Natural killer cell (primary cell): ENCODE results near the gene ZNF280D. TPM values are rescaled to one million over a fixed set of nuclear protein-coding genes. Genes with fewer than 3 reads are reported as not detected.

ENCODE experiments used
- ATAC-seq, 3 donors: fragments of 150-1000 bp in 2 of 3; fragments of 200-7000 bp in 1 of 3; cut with Tn5 transposase; 1 replicate in 1 of 3; 2 replicates in 2 of 3; pipeline ENCODE4 v1.10.0; 2021; ENCODE audit warnings: mild to moderate bottlenecking in 2 of 3, moderate library complexity in 2 of 3
- DNase-seq, 2 donors: peaks; one replicate each; pipeline versions ENCODE4 v3.0.0 to v3.0.0-alpha.2; 2013 to 2021; ENCODE audit warnings: mixed read lengths in 1 of 2
- H3K27ac ChIP-seq: one replicate; pipeline ENCODE4 v1.5.1; 2013; ENCODE audit warnings: mild to moderate bottlenecking, low read length
- H3K27me3 ChIP-seq: one replicate; pipeline ENCODE4 v1.6.1; 2013; ENCODE audit warnings: low read length; ENCODE audit not compliant: control insufficient read depth, insufficient read depth
- H3K36me3 ChIP-seq: one replicate; pipeline ENCODE4 v1.6.1; 2013; ENCODE audit warnings: low read length; ENCODE audit not compliant: control insufficient read depth, insufficient read depth
- H3K4me1 ChIP-seq: one replicate; pipeline ENCODE4 v1.6.1; 2013; ENCODE audit warnings: low read length; ENCODE audit not compliant: control insufficient read depth, insufficient read depth
- H3K4me3 ChIP-seq: one replicate; pipeline ENCODE4 v1.5.1; 2013; ENCODE audit warnings: low read length
- H3K9me3 ChIP-seq: one replicate; pipeline ENCODE4 v1.6.1; 2013; ENCODE audit warnings: low read length; ENCODE audit not compliant: control insufficient read depth, insufficient read depth
- H3K27ac Mint-ChIP-seq, 2 donors: one replicate each; pipeline ENCODE4 v1.8.0; 2022; ENCODE audit warnings: mild to moderate bottlenecking in 2 of 2, mixed read lengths in 2 of 2, moderate library complexity in 1 of 2
- H3K27me3 Mint-ChIP-seq, 2 donors: one replicate each; pipeline ENCODE4 v1.8.0; 2022; ENCODE audit warnings: low read depth in 2 of 2, mixed read lengths in 2 of 2
- H3K36me3 Mint-ChIP-seq: one replicate; pipeline ENCODE4 v1.8.0; 2022; ENCODE audit warnings: mixed read lengths
- H3K4me1 Mint-ChIP-seq, 2 donors: one replicate each; pipeline ENCODE4 v1.8.0; 2022; ENCODE audit warnings: mixed read lengths in 2 of 2
- H3K4me3 Mint-ChIP-seq: one replicate; pipeline ENCODE4 v1.8.0; 2022; ENCODE audit warnings: mild to moderate bottlenecking, moderate library complexity, mixed read lengths
- H3K9me3 Mint-ChIP-seq, 2 donors: one replicate each; pipeline ENCODE4 v1.8.0; 2022; ENCODE audit warnings: mixed read lengths in 2 of 2
- WGBS: methylation state at CpG from one replicate; pipeline ENCODE4 v1.1.7; 2013; ENCODE audit warnings: missing lambda C conversion rate; ENCODE audit not compliant: insufficient coverage; 5-methylcytosine and 5-hydroxymethylcytosine counted together
- intact Hi-C: fragments of 100-400 bp; cut with micrococcal nuclease; formaldehyde crosslinking; loops from one replicate; pipeline ENCODE4 v1.14.2; 2022
- total RNA-seq, 4 donors: library from RNA; stranded (reverse); fragments of 120-200 nt in 1 of 4; gene quantifications; one replicate each; pipeline versions ENCODE4 v1.2.3 to v1.2.4, GENCODE V29; 2013 to 2022
- TF ChIP-seq, protein P1 (sequence below): fragments of 200-600 bp; IDR thresholded peaks from one replicate; pipeline ENCODE4 v1.8.0; 2022; ENCODE audit warnings: antibody characterized with exemption

The ZNF280D gene
- total RNA-seq, 3 donors from 2014 or later (not counting 1 experiment from before 2014, with no cell fraction given): 35.6 to 39.6 (median 35.9) TPM

- Mint-ChIP-seq H3K4me1 (no peaks in the 10 kb centered on the region), H3K27ac (no peak overlapping the region), H3K36me3 (no peaks in the 10 kb centered on the region), H3K9me3 (no peaks in the 10 kb centered on the region), H3K4me3 (no peak overlapping the region), H3K27me3 (no peaks in the 10 kb centered on the region)
- no peak overlapping the region for H3K4me3 ChIP-seq
- no peak for DNase-seq
- no peaks in the 10 kb centered on the region for H3K9me3 ChIP-seq
- peaks cover 8% of the 10 kb centered on the region for H3K36me3 ChIP-seq
- no peaks in the 10 kb centered on the region for H3K4me1 ChIP-seq
- 100% methylated on average over 2 of the region's 2 CpGs for WGBS
- intact Hi-C loops: no loop called here
- no peak for ATAC-seq
- TF ChIP-seq, protein P1, sequence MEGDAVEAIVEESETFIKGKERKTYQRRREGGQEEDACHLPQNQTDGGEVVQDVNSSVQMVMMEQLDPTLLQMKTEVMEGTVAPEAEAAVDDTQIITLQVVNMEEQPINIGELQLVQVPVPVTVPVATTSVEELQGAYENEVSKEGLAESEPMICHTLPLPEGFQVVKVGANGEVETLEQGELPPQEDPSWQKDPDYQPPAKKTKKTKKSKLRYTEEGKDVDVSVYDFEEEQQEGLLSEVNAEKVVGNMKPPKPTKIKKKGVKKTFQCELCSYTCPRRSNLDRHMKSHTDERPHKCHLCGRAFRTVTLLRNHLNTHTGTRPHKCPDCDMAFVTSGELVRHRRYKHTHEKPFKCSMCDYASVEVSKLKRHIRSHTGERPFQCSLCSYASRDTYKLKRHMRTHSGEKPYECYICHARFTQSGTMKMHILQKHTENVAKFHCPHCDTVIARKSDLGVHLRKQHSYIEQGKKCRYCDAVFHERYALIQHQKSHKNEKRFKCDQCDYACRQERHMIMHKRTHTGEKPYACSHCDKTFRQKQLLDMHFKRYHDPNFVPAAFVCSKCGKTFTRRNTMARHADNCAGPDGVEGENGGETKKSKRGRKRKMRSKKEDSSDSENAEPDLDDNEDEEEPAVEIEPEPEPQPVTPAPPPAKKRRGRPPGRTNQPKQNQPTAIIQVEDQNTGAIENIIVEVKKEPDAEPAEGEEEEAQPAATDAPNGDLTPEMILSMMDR: no peak
- no peak overlapping the region for H3K27ac ChIP-seq
- no peaks in the 10 kb centered on the region for H3K27me3 ChIP-seq
Observed at GRCh38 chr15:56628893-56629532, 104.3 kb downstream of the ZNF280D start.

GRCh38 chr15:56619887-56620286, 113.4 kb downstream of the ZNF280D start:
- Histone ChIP-seq H3K36me3 (no peaks in the 10 kb centered on the region), H3K9me3 (no peaks in the 10 kb centered on the region), H3K4me1 (no peaks in the 10 kb centered on the region), H3K4me3 (no peak overlapping the region), H3K27ac (no peak overlapping the region), H3K27me3 (no peaks in the 10 kb centered on the region)
- no peak for DNase-seq
- H3K27me3 Mint-ChIP-seq: no peaks in the 10 kb centered on the region
- no peaks in the 10 kb centered on the region for H3K36me3 Mint-ChIP-seq
- no peak overlapping the region for H3K4me3 Mint-ChIP-seq
- H3K9me3 Mint-ChIP-seq: peaks cover 0 to 4% of the 10 kb centered on the region in 2 donors
- TF ChIP-seq, protein P1: no peak
- intact Hi-C loops: no loop called here
- H3K27ac Mint-ChIP-seq: no peak overlapping the region
- H3K4me1 Mint-ChIP-seq: no peaks in the 10 kb centered on the region
- WGBS: 60% methylated on average over 2 of the region's 2 CpGs
- ATAC-seq: no peak

DNA sequence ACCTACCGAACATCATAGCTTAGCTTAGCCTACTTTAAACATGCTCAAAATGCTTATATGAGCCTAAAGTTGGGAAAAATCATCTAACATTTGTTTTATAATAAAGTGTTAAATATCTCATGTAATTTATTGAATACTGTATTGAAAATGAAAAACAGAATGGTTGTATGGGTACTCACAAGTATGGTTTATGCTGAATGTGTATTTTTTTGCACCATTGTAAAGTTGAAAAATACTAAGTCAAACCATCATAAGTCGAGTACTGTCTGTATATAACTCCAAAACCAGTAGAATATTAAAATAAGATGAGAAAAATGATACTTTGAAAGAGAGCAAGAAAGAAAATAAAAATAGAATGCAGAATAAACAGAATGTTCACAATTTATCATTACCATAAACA, 115.7 kb downstream of the ZNF280D start:
- DNase-seq: no peak
- no peaks in the 10 kb centered on the region for H3K9me3 ChIP-seq
- no peak overlapping the region for H3K27ac ChIP-seq
- no peaks in the 10 kb centered on the region for H3K27me3 ChIP-seq
- ATAC-seq: no peak
- TF ChIP-seq, protein P1: no peak
- H3K4me1 ChIP-seq: peaks cover 3% of the 10 kb centered on the region
- Mint-ChIP-seq H3K4me3 (no peak overlapping the region), H3K36me3 (no peaks in the 10 kb centered on the region), H3K27ac (no peak overlapping the region), H3K4me1 (peaks cover 0 to 4% of the 10 kb centered on the region in 2 donors), H3K9me3 (peaks cover 0 to 4% of the 10 kb centered on the region in 2 donors), H3K27me3 (peaks cover 3 to 12% of the 10 kb centered on the region in 2 donors)
- H3K36me3 ChIP-seq: no peaks in the 10 kb centered on the region
- intact Hi-C loops: no loop called here
- no CpG with 5 or more reads among the region's 2 CpGs for WGBS
- H3K4me3 ChIP-seq: no peak overlapping the region

DNA sequence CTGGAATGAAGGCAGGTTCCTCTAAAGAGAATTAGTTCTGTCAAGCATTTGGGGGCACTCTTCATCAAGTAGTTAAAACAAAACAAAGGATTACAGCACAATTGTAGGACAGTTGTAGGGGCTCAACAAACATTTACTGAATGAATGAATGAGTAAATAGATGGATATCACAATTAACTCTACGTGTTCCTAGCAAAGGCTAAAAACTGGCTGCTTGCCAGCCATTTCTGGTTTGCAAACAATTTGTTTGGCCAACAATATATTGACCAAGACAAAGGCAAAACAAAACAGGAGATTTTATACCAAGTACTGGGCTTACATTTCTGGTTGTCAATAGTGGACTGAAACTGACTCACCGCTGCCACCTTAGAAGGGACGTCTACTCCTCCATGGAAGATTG, 116.8 kb downstream of the ZNF280D start:
- 84% methylated on average over 3 of the region's 3 CpGs for WGBS
- TF ChIP-seq, protein P1: no peak
- Histone ChIP-seq H3K4me1 (peaks cover 3% of the 10 kb centered on the region), H3K27ac (no peak overlapping the region), H3K4me3 (no peak overlapping the region), H3K36me3 (no peaks in the 10 kb centered on the region), H3K9me3 (no peaks in the 10 kb centered on the region), H3K27me3 (no peaks in the 10 kb centered on the region)
- Mint-ChIP-seq H3K9me3 (peaks cover 0 to 4% of the 10 kb centered on the region in 2 donors), H3K4me3 (no peak overlapping the region), H3K4me1 (peaks cover 0 to 4% of the 10 kb centered on the region in 2 donors), H3K36me3 (no peaks in the 10 kb centered on the region), H3K27me3 (peaks cover 3 to 12% of the 10 kb centered on the region in 2 donors), H3K27ac (no peak overlapping the region)
- no peak for DNase-seq
- ATAC-seq: no peak
- intact Hi-C loops: no loop called here
